Endothelial cell of umbilical vein (primary cell): ENCODE measurements around the gene MFAP4. TPM values are rescaled to one million over a fixed set of nuclear protein-coding genes. Genes with fewer than 3 reads are reported as not detected.

Source experiments
- BruUV-seq: library from RNA; stranded (reverse); fragments of 400-500 nt; replicated peaks from 2 replicates; lab custom pipeline; 2021; lab: Mats Ljungman, UMichigan
- CTCF ChIA-PET: fragments of 300-600, 350-600 bp; sonication (Branson Sonifier 250); formaldehyde crosslinking; loops from one replicate; lab custom pipeline; 2021; ENCODE audit warnings: antibody characterized with exemption, inconsistent platforms; lab: Charles Lee
- POLR2A ChIA-PET: fragments of 300-600, 350-600 bp; sonication (Branson Sonifier 250); formaldehyde crosslinking; loops from one replicate; lab custom pipeline; 2021; ENCODE audit warnings: antibody characterized with exemption, inconsistent platforms; lab: Charles Lee
- DNase-seq: peaks from one replicate; pipeline ENCODE4 v3.0.0-alpha.2; 2011; ENCODE audit warnings: low read depth, low spot score
- FAIRE-seq: peaks from 2 replicates; lab custom pipeline; 2011; peaks lifted over from hg19 to GRCh38; lab: Jason Lieb, UNC
- H2AFZ ChIP-seq: 2 replicates; pipeline ENCODE4 v1.6.0; 2012; ENCODE audit warnings: low read depth, low read length, control low read depth, inconsistent platforms
- H3K27ac ChIP-seq: 2 replicates; pipeline ENCODE4 v1.5.1; 2011; ENCODE audit warnings: low read depth, mild to moderate bottlenecking, control low read depth, low read length, moderate library complexity; ENCODE audit not compliant: insufficient read depth
- H3K27me3 ChIP-seq, 2 experiments: 2 replicates each; pipeline versions ENCODE4 v1.6.0 to v1.6.1; 2011; ENCODE audit warnings: low read length in 2 of 2, mixed read lengths in 1 of 2; ENCODE audit not compliant: control insufficient read depth in 2 of 2, insufficient read depth in 2 of 2
- H3K36me3 ChIP-seq, 2 experiments: 2 replicates in 1 of 2; 3 replicates in 1 of 2; pipeline ENCODE4 v1.5.1; 2011; ENCODE audit warnings: low read length in 2 of 2, mild to moderate bottlenecking in 1 of 2, moderate library complexity in 1 of 2; ENCODE audit not compliant: control insufficient read depth in 2 of 2, insufficient read depth in 2 of 2; ENCODE audit errors: extremely low read depth in 1 of 2
- H3K4me1 ChIP-seq: 3 replicates; pipeline ENCODE4 v1.5.1; 2011; ENCODE audit warnings: mild to moderate bottlenecking, low read length; ENCODE audit not compliant: control insufficient read depth, insufficient read depth; ENCODE audit errors: extremely low read depth
- H3K4me2 ChIP-seq: 2 replicates; pipeline ENCODE4 v1.6.1; 2011; ENCODE audit warnings: low read length, control low read depth, mixed read lengths; ENCODE audit not compliant: insufficient read depth
- H3K4me3 ChIP-seq, 3 experiments: fragments of 200-600 bp in 1 of 3; sonication (generic), shearing (Covaris generic) in 1 of 3; replicated peaks in 1 of 3; 2 replicates each; pipeline ENCODE4 v1.5.1; 2011 to 2016; ENCODE audit warnings: control low read depth in 3 of 3, low read length in 3 of 3, mild to moderate bottlenecking in 2 of 3, inconsistent platforms in 1 of 3, low read depth in 1 of 3, moderate library complexity in 1 of 3; ENCODE audit not compliant: insufficient read depth in 1 of 3
- H3K79me2 ChIP-seq: 2 replicates; pipeline ENCODE4 v1.6.0; 2012; ENCODE audit warnings: low read length, inconsistent platforms; ENCODE audit not compliant: control insufficient read depth, insufficient read depth
- H3K9ac ChIP-seq: replicated peaks from 2 replicates; pipeline ENCODE3; 2011; ENCODE audit warnings: low read length, control low read depth; ENCODE audit not compliant: insufficient read depth; ENCODE audit errors: extremely low read depth
- H3K9me1 ChIP-seq: replicated peaks from 3 replicates; pipeline ENCODE4 v1.6.0; 2011; ENCODE audit warnings: mild to moderate bottlenecking, low read length; ENCODE audit not compliant: control insufficient read depth, insufficient read depth; ENCODE audit errors: extremely low read depth
- H3K9me3 ChIP-seq: replicated peaks from 2 replicates; pipeline ENCODE4 v1.5.1; 2012; ENCODE audit warnings: low read length, inconsistent platforms; ENCODE audit not compliant: control insufficient read depth, insufficient read depth
- H4K20me1 ChIP-seq: replicated peaks from 2 replicates; pipeline ENCODE3; 2011; ENCODE audit warnings: mild to moderate bottlenecking, low read length; ENCODE audit not compliant: control insufficient read depth, insufficient read depth; ENCODE audit errors: extremely low read depth
- CTCF ChIP-seq, 2 donors: IDR thresholded peaks; 1 replicate in 1 of 2; 2 replicates in 1 of 2; pipeline ENCODE4 v1.5.1; 2011; ENCODE audit warnings: low read length in 2 of 2, mild to moderate bottlenecking in 2 of 2, moderate library complexity in 2 of 2, control low read depth in 1 of 2, inconsistent platforms in 1 of 2, low read depth in 1 of 2; ENCODE audit not compliant: insufficient read depth in 1 of 2; ENCODE audit errors: extremely low read depth in 1 of 2
- GATA2 ChIP-seq: IDR thresholded peaks from 2 replicates; pipeline ENCODE4 v1.7.0; 2011; ENCODE audit warnings: low read depth, mild to moderate bottlenecking, moderate library complexity, mixed read lengths, low read length; ENCODE audit not compliant: insufficient read length, insufficient read depth
- MAX ChIP-seq: IDR thresholded peaks from 2 replicates; pipeline ENCODE4 v1.6.1; 2011; ENCODE audit not compliant: insufficient read depth, insufficient read length
- MYC ChIP-seq: IDR thresholded peaks from one replicate; pipeline ENCODE4 v1.6.1; 2011; ENCODE audit warnings: mild to moderate bottlenecking, low read depth, low read length
- POLR2A ChIP-seq: IDR thresholded peaks from 2 replicates; pipeline ENCODE4 v1.6.1; 2012; ENCODE audit warnings: low read depth, mild to moderate bottlenecking, control low read depth, low read length
- POLR2AphosphoS5 ChIP-seq: IDR thresholded peaks from 2 replicates; pipeline ENCODE4 v1.6.1; 2012; ENCODE audit warnings: low read depth, mild to moderate bottlenecking, control low read depth, low read length, moderate library complexity; ENCODE audit not compliant: insufficient read depth
- dilution Hi-C: fragments of 300-500 bp; cut with MboI; formaldehyde crosslinking; loops from one replicate; pipeline ENCODE4 v1.15.0; 2019; ENCODE audit warnings: low sequenced_read_pairs; ENCODE audit not compliant: extremely low pct_ligation_motif_present
- intact Hi-C: fragments of 100-400 bp; cut with micrococcal nuclease; formaldehyde crosslinking; loops from one replicate; pipeline ENCODE4 v1.10.0; 2022
- polyA plus RNA-seq, 4 experiments: library from polyadenylated mRNA; depleted of rRNA in 3 of 4; stranded (reverse) in 3 of 4; unstranded in 1 of 4; fragments of >200 nt; gene quantifications; 2 replicates each; pipeline versions ENCODE4 v1.2.1 to v1.2.3, GENCODE V29; 2011 to 2012; ENCODE audit warnings: missing spikeins in 1 of 4
- total RNA-seq: library from RNA; stranded (reverse); gene quantifications from 2 replicates; pipeline ENCODE4 v1.2.3, GENCODE V29; 2021

The MFAP4 gene
- total and polyA plus RNA-seq, 2 donors (not counting 3 experiments of a cell fraction or from before 2014, with no cell fraction given), result not detected

- no peak for FAIRE-seq
- dilution Hi-C loops, result no loop called here
- CTCF ChIA-PET, result no interaction called here
These were observed 29.6 kb downstream of the MFAP4 start for GRCh38 chr17:19357351-19357750.

More at GRCh38 chr17:19357351-19357750, 29.6 kb downstream of the MFAP4 start:
- intact Hi-C loops, result no loop called here
- no peak for DNase-seq
- Histone ChIP-seq H3K4me2 (no peak overlapping the region), H3K9me3 (no peaks in the 10 kb centered on the region), H2AFZ (no peak overlapping the region), H3K4me1 (peaks cover 8% of the 10 kb centered on the region), H3K9ac (no peak overlapping the region), H3K36me3 (peaks cover 0 to 2% of the 10 kb centered on the region in 2 experiments), H3K27me3 (no peaks in the 10 kb centered on the region), H4K20me1 (no peaks in the 10 kb centered on the region), H3K4me3 (no peak overlapping the region), H3K9me1 (no peaks in the 10 kb centered on the region), H3K27ac (no peak overlapping the region), H3K79me2 (no peaks in the 10 kb centered on the region)
- no TSS peak for BruUV-seq
- POLR2A ChIA-PET, result no interaction called here
- TF ChIP-seq CTCF (IDR thresholded peaks at IDR 0.05; ENCODE audit: extremely low read depth in 1 of 2, insufficient read depth in 1 of 2, low read depth in 1 of 2, low read length in 2 of 2), result no peak
- no peak for TF ChIP-seq POLR2AphosphoS5
- no peak for TF ChIP-seq MYC
- no peak for TF ChIP-seq POLR2A
- TF ChIP-seq GATA2, result no peak
- TF ChIP-seq MAX, result no peak
